ENCODE measurements around the gene SEMA7A. TPM values are rescaled to one million over a fixed set of nuclear protein-coding genes. Genes with fewer than 3 reads are reported as not detected.
A peak's percentile ranks its signal among the peaks of the same experiment; 100 is the strongest.

The SEMA7A gene
- total and polyA plus RNA-seq, 3 donors from 2014 or later = 80.7 to 220 (median 217) TPM

- WGBS, 2 donors = 91 to 96% methylated on average over 6 of the region's 6 CpGs
- Histone ChIP-seq H3K27me3 (no peaks in the 10 kb centered on the region), H3K27ac (no peak overlapping the region), H3K4me1 (peaks cover 19% of the 10 kb centered on the region), H3K4me3 (no peak overlapping the region), H3K9me3 (no peaks in the 10 kb centered on the region), H3K36me3 (ENCODE audit: low read depth, missing control alignments) (no peaks in the 10 kb centered on the region)
- intact Hi-C loops (cut with DNase I; ENCODE audit: low total_unique reads) = loop anchor here (10.0 kb wide), 1 partner anchor 248 kb away; no protein-coding TSS in a partner anchor
- no peak for DNase-seq
- TF ChIP-seq POLR2A (IDR thresholded peaks at IDR 0.05) = no peak
Measured at GRCh38 chr15:74376825-74377581, 56.8 kb downstream of the SEMA7A start.

GRCh38 chr15:74376226-74376625 is 57.5 kb downstream of the SEMA7A start:
- WGBS, 2 donors = 63 to 82% methylated on average over 1 of the region's 1 CpG
- no peak overlapping the region for H3K4me3 ChIP-seq
- no peak for DNase-seq
- H3K9me3 ChIP-seq = no peaks in the 10 kb centered on the region
- peaks cover 19% of the 10 kb centered on the region for H3K4me1 ChIP-seq
- TF ChIP-seq CTCF (IDR thresholded peaks at IDR 0.05) (no peak), POLR2A (IDR thresholded peaks at IDR 0.05) (no peak)
- H3K27ac ChIP-seq = no peak overlapping the region
- no peaks in the 10 kb centered on the region for H3K36me3 ChIP-seq (ENCODE audit: low read depth, missing control alignments)
- H3K27me3 ChIP-seq = no peaks in the 10 kb centered on the region
- intact Hi-C loops (cut with DNase I; ENCODE audit: low total_unique reads) = loop anchor here (10.0 kb wide), 1 partner anchor 249 kb away; no protein-coding TSS in a partner anchor

DNA sequence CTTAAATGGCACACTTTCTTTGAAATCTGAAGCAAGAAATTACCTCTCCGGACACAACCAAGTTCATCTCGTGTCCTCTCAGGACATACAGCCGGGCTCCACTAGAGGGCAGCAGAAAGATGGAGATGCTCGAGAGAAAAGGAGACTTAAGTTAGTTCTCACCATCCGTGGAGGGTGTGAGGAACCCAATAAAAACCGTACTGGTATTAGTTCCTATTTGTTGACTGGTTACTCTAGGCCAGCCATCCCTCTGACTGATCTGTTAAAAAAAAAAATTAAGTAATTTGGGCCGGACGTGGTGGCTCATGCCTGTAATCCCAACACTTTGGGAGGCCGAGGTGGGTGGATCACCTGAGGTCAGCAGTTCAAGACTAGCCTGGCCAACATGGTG is 58.5 kb downstream of the SEMA7A start:
- 13 to 19% methylated on average over 9 of the region's 9 CpGs for WGBS, 2 donors
- peak; percentile 93 for DNase-seq
- intact Hi-C loops (cut with DNase I; ENCODE audit: low total_unique reads) = loop anchor here (10.0 kb wide), 1 partner anchor 250 kb away; no protein-coding TSS in a partner anchor

DNA sequence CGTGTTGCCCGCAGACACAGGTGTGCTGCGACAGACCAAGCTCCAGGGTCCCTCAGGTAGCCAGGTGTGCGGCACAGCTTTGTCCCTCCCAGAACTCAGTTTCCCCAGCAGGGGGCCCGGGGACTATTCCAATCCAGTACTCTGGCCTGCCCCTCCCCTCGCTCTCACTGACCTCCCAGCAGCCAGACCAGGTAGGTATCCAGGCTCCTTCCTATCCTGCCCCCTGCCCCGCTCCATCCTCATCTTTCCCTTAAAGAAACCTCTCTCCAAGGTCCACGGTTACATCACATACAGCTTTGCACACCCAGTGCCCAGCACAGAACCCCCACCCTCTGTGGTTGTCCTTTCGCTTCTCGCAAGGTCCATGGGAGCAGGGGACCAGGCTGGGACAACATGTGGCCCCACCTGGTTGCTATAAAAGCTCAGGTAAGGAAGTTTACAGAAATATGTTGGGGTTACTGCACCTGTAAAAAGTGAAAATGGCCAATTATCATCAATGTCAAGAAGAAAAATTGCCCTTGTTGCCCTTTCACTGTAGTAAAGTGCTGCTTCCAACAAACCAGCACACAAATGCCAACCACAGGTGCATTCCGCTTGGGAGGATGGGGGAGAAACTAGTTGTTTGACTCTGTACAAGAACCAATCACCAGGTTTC is 59.0 kb downstream of the SEMA7A start:
- Histone ChIP-seq H3K27ac (no peak overlapping the region), H3K4me3 (peak overlapping the region; percentile 42 to 63), H3K36me3 (ENCODE audit: low read depth, missing control alignments) (no peaks in the 10 kb centered on the region), H3K27me3 (no peaks in the 10 kb centered on the region), H3K9me3 (no peaks in the 10 kb centered on the region), H3K4me1 (peaks cover 25% of the 10 kb centered on the region)
- TF ChIP-seq CTCF (IDR thresholded peaks at IDR 0.05) (no peak), POLR2A (IDR thresholded peaks at IDR 0.05) (no peak)
- 20 to 34% methylated on average over 7 to 11 of the region's 11 CpGs for WGBS, 2 donors
- intact Hi-C loops (cut with DNase I; ENCODE audit: low total_unique reads) = loop anchor here (5.0 to 10.0 kb wide), 2 partner anchors 250 to 393 kb away; no protein-coding TSS in a partner anchor
- DNase-seq = no peak

More for the DNA sequence above, 58.5 kb downstream of the SEMA7A start:
- H3K4me1 ChIP-seq = peaks cover 20% of the 10 kb centered on the region
- H3K36me3 ChIP-seq (ENCODE audit: low read depth, missing control alignments) = no peaks in the 10 kb centered on the region
- no peak overlapping the region for H3K27ac ChIP-seq
- no peak overlapping the region for H3K4me3 ChIP-seq
- TF ChIP-seq POLR2A (IDR thresholded peaks at IDR 0.05) (no peak), CTCF (IDR thresholded peaks at IDR 0.05) (peak; percentile 80 to 86 (median 84))
- no peaks in the 10 kb centered on the region for H3K27me3 ChIP-seq
- no peaks in the 10 kb centered on the region for H3K9me3 ChIP-seq
